GM21423 (cell line): ENCODE results near the gene UGT1A4.

ENCODE experiments used
- ATAC-seq: cut with Tn5 transposase; IDR thresholded peaks from one replicate; pipeline ENCODE4 v1.9.1; 2021; ENCODE audit warnings: mild to moderate bottlenecking, moderate library complexity; ENCODE audit not compliant: unreplicated experiment

UGT1A4 gene

DNA sequence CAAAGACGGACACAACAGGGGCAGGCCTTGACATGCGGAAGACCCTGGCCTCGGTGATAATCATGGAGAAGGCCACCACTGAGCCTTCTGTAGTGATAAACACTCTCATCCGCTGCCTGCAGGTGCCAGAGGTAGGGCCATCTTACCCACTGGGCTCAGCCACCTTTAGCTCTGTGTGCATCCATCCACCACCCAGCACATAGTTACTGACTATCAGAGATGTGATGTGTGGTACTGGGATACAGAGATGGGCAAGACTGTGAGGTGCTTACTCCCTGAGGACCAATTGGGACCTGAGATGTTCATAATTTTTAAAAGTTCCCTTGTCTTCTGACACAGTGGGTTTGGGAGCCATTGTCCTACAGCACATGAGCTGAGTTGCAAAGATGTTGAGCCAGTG lies 61.2 kb downstream of the UGT1A4 start:
- no peak for ATAC-seq

DNA sequence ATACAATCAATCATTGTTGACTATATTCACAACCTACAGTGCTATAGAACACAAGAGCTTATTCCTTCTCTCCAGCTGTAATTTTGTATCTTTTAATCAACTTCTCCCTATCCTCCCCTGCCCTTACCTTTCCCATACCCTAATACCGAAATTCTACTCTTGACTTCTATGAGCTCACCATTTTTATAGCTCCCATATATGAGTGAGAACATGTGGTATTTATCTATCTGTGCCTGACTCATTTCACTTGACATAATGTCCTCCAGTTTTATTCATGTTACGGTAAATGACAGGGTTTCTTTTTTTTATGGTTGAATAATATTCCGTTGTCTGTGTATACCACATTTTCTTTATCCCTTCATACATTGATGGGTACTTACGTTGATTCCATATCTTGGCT lies 62.2 kb downstream of the UGT1A4 start:
- no peak for ATAC-seq

DNA sequence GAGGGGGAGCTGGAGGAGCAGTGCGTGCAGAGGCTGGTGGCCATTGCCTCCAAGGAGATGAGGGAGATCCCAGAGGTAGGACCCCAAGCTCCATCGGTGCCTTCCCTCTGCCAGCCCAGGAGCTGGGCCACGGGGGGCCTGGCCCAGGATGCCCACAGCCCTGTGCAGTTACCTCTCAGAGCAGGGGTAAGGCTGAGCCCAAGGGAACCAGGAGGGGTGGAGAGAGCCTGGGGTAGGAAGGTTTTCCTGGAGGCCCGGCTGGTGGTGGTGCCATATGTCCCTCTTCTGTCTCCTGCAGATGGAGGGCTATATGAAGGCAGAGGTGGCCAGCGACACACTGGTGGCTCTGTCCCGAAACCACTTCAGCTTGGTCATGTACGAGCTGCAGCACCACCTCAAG lies 71.0 kb downstream of the UGT1A4 start:
- no peak for ATAC-seq

DNA sequence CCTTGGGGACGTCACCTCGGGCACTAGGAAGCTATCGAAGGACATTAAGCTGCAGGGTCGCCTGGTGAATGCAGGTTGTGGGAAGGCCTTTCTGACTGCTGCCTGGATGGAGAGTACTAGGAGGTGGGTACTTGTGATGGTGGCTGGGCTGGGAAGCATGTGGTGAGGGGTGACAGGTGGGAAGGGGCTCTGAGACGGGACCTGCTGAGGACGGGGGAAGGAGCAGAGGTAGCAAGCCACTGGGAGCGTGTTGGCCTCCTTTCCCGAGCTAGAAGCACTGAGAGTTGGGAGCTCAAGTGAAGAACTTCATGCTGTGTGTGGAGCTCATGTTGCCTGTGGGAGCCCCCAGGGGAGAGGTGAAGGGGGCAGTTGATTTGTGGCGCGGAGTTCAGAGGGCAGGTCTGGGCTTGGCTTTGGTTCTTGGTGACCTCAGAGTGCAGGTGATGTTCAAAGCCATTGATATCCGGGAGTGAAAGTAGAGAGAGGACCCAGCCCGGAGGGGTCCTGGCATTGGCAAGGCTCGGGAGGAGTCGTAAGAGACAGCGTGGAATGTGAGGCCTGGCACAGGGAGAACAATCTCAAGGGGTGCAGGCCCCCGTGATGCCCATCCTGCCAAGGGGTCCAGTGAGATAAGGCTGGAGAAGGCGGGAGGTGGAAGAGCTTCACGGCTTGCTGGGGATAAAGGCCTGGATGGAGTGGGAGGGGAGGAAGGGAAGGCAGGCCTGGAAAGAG lies 72.8 kb downstream of the UGT1A4 start:
- no peak for ATAC-seq

DNA sequence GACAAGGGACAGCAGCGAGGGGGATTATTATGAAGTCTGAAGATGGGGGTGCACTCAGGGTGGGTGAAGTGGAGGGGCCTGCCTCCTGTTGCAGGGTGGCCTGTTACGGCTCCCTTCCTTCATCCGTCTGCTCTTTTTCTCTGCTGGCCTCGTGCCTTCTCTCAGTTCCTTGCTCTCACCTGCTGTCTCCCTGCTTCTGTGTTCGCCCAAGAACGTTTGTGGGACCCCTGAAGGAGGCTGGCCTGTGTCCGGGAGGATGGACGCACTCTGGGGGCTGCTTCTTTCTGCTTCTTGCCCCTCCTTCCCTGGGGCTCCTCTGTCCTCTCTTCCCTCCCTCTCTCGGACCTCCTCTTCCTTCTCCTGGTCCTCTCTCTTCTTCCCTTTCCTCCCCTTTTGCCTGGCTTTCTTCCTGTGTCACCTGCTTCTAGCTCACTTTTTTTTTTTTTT lies 73.4 kb downstream of the UGT1A4 start:
- no peak for ATAC-seq

DNA sequence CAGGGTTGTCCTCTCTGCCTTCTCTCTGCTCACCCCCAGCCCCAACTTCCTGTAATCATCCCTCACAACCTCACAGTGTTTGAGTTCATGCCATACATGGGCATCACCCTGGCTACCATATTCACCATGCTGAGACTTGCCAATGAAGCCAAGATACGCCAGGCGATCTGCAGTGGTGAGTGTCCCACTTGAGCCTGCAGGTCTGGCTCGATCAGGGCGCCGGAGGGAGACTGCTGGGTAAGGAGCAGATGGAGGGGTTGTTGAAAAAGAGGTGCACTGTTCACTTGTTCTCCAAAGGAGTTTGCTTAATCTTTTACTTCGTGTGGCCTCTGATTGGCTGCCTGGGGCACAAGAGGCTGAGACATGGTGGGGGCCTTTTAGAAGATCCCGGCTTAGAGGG lies 74.2 kb downstream of the UGT1A4 start:
- ATAC-seq, result no peak

DNA sequence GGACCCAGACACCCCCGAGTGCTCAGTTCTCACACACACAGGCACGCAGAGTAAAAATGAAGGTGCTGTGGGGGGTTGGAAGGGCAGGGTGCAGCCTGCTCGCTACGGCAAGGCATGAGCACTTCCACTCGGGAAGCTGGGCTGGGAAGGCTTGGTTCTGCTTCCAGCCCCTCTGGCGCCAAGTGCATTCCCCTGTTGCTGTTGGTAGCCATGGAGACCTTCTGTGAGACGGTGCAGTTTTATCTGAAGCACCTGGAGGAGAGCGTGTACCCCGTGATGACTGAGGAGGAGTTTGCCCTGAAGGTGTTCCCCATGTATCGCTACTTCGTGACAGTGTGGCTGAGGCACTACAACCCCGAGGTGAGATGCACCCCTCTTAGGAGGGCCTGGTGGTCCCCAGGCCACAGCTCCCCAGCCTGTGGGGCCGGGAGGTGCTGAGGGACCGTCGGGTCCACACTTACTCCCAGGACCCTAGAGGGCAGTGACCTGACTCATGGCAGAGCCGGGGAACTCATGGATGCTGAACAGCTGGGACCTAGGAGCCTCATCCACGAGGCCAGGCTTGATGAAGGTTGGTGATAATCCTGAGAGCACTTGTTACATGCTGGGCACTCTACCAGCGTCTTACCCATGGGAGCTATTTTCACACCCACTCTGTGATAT lies 75.1 kb downstream of the UGT1A4 start:
- no peak for ATAC-seq

DNA sequence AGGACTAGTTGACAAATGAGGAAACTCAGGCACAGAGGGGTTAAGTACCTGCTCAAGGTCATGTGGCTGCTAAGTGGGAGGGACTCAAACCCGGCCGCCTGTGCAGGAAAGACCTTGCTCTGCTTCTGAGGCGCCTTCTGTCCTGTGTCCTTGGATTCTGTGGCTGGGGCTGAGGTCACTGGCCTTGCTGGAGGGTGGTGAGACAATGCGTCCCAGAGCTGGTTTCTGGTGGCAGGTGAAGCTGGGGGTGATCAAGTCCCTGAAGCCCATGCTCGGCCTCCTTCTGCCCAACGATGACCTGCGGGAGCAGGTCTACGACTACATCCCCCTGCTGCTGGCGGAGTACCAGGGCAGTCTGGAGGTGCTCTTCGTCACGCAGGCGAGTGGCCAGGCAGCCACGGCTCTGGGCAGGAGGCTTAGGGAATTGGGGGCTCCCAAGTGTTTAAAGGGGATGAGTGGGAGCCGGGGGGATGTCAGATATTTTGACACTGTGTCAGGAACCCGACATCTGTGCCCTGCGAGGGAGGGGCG lies 75.7 kb downstream of the UGT1A4 start:
- ATAC-seq, result no peak

DNA sequence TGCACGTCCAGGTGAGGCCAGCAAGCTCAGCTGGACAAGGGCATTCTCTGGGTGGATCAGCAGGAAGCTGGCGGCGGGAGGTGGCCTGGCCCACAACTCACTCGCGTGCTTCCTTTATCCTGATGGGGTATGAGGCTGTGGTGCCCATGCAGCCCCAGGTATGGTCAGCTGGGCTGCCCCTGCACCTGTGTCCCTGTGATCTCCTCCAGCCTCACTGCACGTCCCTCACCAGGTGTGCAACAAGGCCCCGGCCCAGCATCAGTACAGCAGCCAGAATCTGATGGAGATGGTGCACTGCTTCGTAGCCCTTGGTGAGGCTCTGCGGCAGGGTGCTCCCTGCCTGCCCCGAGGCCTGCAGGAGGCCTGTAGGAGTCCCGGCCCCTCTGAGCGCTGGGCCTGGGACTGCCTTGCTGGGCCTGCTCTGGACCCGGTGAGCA lies 77.2 kb downstream of the UGT1A4 start:
- no peak for ATAC-seq

DNA sequence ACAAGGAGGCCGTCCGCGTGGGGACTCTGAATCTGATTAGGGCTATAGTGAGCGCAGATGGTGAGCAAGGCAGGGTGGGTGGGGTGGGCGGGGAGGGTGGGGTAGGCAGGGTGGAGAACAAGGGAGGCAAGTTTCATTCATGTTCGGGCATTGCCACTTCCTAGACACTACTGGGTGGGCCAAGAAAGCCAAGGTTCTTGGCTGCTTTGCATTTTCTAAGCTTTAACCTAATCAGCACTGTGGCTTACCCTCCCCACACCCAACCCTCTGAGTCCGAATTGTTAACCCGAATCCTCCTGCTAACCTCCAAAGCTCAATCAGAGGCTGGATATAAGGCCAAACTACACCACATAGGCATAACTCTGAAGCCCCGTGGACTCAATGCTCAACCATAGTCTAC lies 77.7 kb downstream of the UGT1A4 start:
- ATAC-seq, result no peak

DNA sequence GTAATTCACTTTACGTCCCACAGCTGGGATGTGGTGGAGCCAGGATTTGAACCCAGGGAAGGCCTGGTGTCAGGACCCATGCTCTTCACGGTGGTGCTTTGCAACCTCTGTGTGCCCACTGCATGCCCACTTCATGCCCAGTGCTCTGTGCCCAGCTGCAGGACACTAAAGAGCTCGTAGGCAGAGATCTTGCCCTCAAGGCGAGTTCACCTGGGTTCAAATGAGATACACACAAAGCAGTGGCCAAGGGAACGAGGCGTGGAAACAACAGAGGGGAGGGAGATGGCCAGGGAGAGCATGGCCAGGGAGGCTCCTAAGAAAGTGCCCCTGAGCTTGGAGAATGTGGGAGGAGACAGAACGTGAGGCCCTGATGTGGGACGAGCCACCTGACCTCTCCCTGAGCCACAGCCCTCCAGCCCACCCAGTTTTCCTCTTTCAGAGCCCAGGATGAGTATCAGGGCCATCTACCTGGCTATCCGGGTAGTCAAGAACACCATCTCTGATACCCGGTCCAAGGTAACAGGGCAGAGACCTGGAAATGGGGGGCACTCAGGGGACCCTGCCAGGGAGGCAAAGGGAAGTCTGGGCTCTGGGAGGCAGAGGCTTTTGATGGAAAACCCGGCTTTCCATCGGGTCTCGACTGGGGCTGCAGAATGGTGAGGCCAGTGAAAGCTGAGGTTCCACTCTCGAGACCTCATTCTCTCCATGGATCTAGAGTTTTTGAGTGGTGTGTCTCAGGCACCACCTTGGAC lies 80.0 kb downstream of the UGT1A4 start:
- no peak for ATAC-seq

DNA sequence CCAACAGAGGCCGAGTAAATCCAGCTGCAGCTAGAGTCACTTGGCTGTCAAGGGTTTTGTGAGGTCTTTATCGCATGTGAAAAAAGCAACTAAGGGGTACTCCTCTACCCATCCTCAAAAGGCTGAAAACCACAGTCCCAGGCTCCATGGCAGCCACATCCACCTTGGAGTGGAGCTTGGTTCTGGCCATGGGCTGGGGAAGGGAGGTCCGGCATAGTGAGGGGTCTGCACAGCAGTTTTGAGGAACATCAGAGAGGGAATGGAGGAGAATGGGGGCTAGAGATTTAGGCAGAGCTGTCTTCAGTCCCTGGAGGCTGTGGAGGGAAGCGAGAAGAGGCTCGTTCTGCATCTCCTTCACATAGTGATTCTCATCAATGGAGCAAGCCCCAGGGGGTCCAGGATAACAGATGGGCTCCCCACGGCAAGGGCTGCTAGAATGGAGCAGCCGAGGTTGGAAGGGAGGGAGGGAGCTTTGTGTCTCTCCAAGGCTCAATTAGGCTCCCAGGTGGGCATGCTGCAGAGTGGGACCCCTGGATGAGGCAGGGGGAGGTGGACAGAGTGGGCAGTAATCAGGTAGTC lies 80.6 kb downstream of the UGT1A4 start:
- ATAC-seq, result no peak

DNA sequence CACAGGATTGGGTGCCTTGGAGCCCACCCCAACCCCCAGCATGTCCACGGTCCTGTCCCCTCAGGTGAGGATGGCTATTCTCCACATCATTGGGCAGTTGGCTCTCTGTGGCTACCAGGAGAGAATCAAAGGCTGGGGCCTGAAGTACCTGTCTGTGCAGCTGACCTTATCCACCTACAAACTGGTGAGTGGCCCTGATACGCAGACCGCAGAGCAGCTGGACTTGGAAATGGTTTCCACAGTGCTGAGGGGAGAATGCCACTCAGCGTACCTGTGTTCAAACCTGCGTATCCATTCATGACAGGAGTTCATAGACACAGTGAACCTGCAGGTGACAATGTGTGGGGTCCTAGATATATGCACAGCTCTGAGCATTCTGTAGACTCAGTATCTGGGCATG lies 81.2 kb downstream of the UGT1A4 start:
- ATAC-seq, result no peak

DNA sequence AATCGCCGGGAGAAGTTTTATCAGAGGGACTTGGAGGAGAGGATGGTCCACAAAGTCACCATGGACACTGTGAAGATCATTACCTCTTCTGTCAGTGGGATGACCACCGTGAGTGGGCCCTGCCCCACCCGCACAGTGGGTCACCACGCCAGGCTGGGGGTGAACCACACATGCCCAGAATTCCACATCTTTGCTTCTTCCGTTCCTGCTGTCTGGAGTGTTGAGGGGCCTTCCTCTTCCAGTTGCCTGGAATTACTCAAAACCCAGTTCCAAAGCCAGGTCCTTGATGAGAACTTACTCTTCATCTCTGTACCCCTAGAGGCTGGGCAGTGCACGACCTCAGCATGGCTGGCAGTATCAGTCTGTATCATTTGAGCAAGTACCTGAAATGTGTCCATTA lies 81.7 kb downstream of the UGT1A4 start:
- no peak for ATAC-seq

DNA sequence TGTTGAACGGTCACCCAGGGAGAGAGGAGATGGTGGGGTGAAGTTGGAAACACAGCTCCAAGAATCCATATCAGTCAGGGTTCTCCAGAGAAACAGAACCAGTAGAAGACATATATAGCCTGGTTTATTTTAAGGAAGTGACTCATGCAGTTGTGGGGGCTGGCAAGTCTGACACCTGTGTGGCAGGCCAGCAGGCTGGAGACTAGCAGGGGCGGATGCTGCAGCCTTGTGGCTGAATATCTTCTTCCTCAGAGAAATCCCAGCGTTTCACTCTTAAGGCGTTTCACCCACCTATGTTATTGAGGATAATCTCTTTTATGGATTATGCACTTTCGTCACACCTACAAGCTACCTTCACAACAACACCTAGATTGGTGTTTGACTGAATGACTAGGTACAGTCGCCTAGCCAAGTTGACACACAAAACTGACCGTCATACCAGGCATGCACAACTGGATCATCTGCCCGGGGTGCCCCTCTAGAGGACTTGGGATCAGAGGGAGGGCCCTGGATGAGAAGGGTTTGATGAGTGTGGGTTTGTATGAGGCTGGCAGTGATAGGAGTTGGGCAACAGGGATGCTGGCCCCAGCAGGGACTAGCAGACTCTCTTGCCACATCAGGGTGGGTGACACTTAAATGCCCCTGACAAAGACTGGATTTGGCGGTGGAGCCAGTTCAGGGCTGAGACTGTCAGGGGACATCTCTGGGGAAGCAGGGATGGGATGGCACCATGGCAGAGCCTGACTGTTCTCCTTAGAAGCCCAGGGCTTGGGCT lies 83.0 kb downstream of the UGT1A4 start:
- no peak for ATAC-seq

DNA sequence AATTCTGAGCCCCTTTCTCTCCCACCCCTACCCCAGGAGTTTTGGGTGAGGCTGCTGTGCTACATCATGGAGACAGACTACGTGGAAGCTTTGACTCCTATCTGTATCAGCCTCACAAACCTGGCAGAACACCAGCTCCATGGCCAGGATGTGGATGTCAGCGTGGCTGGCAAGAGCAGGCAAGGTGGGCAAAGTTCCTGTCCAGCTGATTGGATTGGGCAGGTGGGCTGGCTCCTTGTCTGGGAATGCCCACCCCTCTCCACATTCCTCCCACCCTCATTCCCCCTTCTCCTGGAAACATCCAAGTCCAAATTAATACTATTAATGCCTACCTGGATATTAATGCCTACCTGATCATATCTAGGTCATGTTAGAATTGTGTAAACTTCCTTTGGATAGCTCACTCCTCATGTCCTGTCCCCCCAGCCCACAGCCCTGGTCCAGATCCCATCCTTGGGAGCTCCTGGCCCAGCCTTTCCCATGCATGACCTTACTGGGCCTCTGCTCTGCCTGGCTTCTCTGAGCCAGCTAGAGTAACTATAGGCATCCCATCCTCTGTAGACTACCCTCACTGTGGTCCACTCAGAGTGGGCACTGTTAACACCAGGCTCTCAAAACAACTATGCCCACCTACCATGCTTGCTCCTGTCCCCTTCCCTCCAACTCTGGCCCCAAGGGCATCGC lies 83.7 kb downstream of the UGT1A4 start:
- no peak for ATAC-seq

DNA sequence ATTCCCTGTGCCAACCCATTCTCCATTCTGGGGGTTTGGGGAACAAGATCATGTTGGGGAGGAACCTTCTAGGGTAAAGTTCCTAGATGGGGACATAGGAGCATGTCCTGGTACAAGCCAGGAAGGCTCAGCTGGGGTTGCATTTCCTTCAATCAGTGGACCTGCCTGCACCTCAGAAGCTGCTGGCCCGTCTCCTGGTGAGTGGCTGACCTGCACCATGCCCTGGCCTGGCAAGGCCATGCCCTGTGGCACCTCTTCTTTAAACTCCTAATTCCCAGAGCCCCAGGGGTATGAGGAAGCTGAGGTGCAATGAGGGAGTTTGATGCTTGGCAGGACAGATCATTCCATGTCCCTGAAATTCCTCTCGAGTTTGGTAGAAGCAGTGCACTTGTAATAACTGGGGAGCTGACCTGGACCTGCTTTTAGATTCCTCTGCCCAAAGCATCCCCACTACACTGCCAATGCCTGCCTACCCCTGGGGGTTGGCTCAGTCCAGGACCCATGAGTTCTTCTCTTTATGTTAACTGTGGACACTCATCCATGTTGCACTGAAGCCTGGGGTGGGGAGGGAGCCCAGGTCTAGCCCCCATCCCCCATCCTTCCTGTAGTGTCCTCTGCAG lies 84.9 kb downstream of the UGT1A4 start:
- ATAC-seq, result no peak

DNA sequence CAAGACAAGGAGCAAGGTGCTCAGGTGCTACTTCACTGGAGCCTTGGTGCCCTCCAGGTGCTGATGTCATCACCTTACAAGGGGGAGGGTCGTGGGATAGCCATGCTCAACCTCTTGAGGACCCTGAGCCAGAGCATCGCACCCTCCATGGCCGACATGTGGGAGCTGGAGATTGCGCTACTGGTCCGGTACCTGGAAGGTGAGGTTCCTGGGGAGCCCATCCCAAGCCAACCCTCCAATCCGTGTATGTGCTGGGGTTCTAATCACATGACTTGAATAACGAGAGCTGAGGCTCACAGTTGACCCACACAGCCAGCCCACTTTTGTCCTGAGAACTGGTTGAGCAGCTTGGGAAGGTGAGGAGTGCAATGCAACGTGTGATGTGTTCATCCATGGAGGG lies 85.5 kb downstream of the UGT1A4 start:
- no peak for ATAC-seq

DNA sequence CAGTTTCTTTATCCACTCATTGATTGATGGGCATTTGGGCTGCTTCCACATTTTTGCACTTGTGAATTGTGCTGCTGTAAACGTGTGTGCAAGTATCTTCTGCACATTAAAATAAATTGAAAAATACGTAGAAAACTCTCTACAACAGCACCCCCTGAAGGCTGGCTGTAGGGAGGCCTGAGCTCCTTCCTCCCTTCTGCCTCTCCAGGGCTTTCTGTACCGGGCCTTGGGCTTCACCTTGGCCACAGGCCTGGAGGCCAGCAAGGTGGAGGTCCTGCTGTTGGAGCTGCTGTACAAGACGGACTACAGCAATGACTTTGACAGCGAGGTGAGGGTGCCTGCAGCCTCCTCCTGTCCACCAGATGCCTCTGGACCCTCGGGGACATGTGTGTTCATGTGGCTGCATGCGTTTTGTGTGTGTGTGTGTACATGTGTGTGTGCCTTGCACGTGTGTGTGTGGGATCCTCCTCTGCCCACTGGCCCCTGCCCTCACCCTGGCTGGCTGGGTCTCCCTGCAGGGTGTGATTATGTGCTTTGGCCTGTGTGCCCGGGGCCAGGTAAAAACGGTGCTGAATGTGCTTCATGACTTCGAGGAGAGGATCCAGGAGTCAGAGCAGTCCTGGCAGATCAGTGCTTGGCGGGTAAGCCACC lies 88.8 kb downstream of the UGT1A4 start:
- ATAC-seq, result no peak
